K562 (cell line): Measurements from ENCODE around the gene KRT34. TPM values are rescaled to one million over a fixed set of nuclear protein-coding genes. Genes with fewer than 3 reads are reported as not detected.

Source experiments
- ATAC-seq: fragments of 200-7000 bp; cut with Tn5 transposase; 3 replicates; pipeline ENCODE4 v1.9.1; 2020; ENCODE audit warnings: moderate library complexity
- BruUV-seq: library from RNA; stranded (reverse); fragments of 400-500 nt; replicated peaks from 2 replicates; lab custom pipeline; 2021; lab: Mats Ljungman, UMichigan
- CTCF ChIA-PET: fragments of 300-600 bp; formaldehyde crosslinking; extraction: SDS; loops from one replicate; lab custom pipeline; 2021; ENCODE audit warnings: low intra/inter-chr PET ratio; lab: Yijun Ruan, JAX
- POLR2A ChIA-PET: fragments of 300-600, 350-650 bp; sonication (Branson Sonifier 250); formaldehyde crosslinking; extraction: SDS; loops from one replicate; lab custom pipeline; 2021; ENCODE audit warnings: antibody characterized with exemption, inconsistent platforms; lab: Yijun Ruan, JAX
- DNase-seq, 4 experiments: peaks; one replicate each; pipeline versions ENCODE4 v3.0.0 to v3.0.0-alpha.2; 2011 to 2018; ENCODE audit warnings: low spot score in 3 of 4, mixed read lengths in 3 of 4; ENCODE audit errors: extremely low read depth in 1 of 4
- FAIRE-seq: peaks from 2 replicates; lab custom pipeline; 2011; peaks lifted over from hg19 to GRCh38; lab: Jason Lieb, UNC
- H2AFZ ChIP-seq: 2 replicates; pipeline ENCODE4 v1.6.0; 2011; ENCODE audit warnings: low read depth, low read length, control low read depth, inconsistent platforms
- H3K27ac ChIP-seq: fragments of 200-600 bp; 3 replicates; pipeline ENCODE4 v1.8.0; 2011; ENCODE audit warnings: low read depth, mild to moderate bottlenecking, control low read depth, inconsistent platforms, low read length, moderate library complexity, mixed read lengths; ENCODE audit errors: extremely low read depth
- H3K27me3 ChIP-seq, 2 experiments: fragments of 300-600 bp in 1 of 2; 2 replicates in 1 of 2; 3 replicates in 1 of 2; pipeline versions ENCODE4 v1.6.0 to v1.8.0; 2011; ENCODE audit warnings: inconsistent platforms in 2 of 2, low read length in 2 of 2, mild to moderate bottlenecking in 1 of 2, mixed read lengths in 1 of 2, moderate library complexity in 1 of 2; ENCODE audit not compliant: control insufficient read depth in 2 of 2, insufficient read depth in 2 of 2
- H3K36me3 ChIP-seq: fragments of 300-600 bp; 3 replicates; pipeline ENCODE4 v1.8.0; 2011; ENCODE audit warnings: mild to moderate bottlenecking, low read length, inconsistent platforms; ENCODE audit not compliant: control insufficient read depth, insufficient read depth
- H3K4me1 ChIP-seq, 2 experiments: fragments of 200-600 bp in 1 of 2; replicated peaks in 1 of 2; 2 replicates in 1 of 2; 3 replicates in 1 of 2; pipeline versions ENCODE4 v1.5.1 to v1.8.0; 2011; ENCODE audit warnings: inconsistent platforms in 2 of 2, low read length in 2 of 2, mild to moderate bottlenecking in 1 of 2, mixed read lengths in 1 of 2, moderate library complexity in 1 of 2; ENCODE audit not compliant: control insufficient read depth in 2 of 2, insufficient read depth in 2 of 2
- H3K4me2 ChIP-seq: 2 replicates; pipeline ENCODE4 v1.6.1; 2011; ENCODE audit warnings: low read length, control low read depth, inconsistent platforms, mixed read lengths; ENCODE audit not compliant: insufficient read depth
- H3K4me3 ChIP-seq: fragments of 200-600 bp; sonication (generic), shearing (Covaris generic); 2 replicates; pipeline ENCODE4 v1.5.1; 2016; ENCODE audit warnings: control low read depth, inconsistent platforms
- H3K79me2 ChIP-seq: fragments of 200-600 bp; 3 replicates; pipeline ENCODE4 v1.8.0; 2011; ENCODE audit warnings: low read length, inconsistent platforms; ENCODE audit not compliant: control insufficient read depth, insufficient read depth
- H3K9ac ChIP-seq, 2 experiments: 2 replicates each; pipeline versions ENCODE4 v1.6.0 to v1.6.1; 2011; ENCODE audit warnings: low read depth in 2 of 2, low read length in 2 of 2, control low read depth in 1 of 2, inconsistent platforms in 1 of 2, mild to moderate bottlenecking in 1 of 2, mixed read lengths in 1 of 2; ENCODE audit not compliant: insufficient read depth in 1 of 2
- H3K9me1 ChIP-seq: one replicate; pipeline ENCODE4 v1.6.0; 2011; ENCODE audit warnings: inconsistent platforms, mild to moderate bottlenecking, low read length, moderate library complexity; ENCODE audit not compliant: control insufficient read depth, insufficient read depth
- H3K9me3 ChIP-seq: replicated peaks from 2 replicates; pipeline ENCODE4 v1.5.1; 2011; ENCODE audit warnings: low read depth, low read length, inconsistent platforms; ENCODE audit not compliant: control insufficient read depth, insufficient read depth
- H4K20me1 ChIP-seq: replicated peaks from 2 replicates; pipeline ENCODE4 v1.6.1; 2011; ENCODE audit warnings: low read length, inconsistent platforms, mixed read lengths; ENCODE audit not compliant: control insufficient read depth, insufficient read depth
- ARID2 ChIP-seq: fragments of 450-650 bp; IDR thresholded peaks from 2 replicates; pipeline ENCODE4 v1.6.1; 2017; ENCODE audit warnings: antibody characterized with exemption, mild to moderate bottlenecking
- BRD9 ChIP-seq: fragments of 450-650 bp; IDR thresholded peaks from 2 replicates; pipeline ENCODE4 v1.6.1; 2018; ENCODE audit warnings: low read depth; ENCODE audit not compliant: partially characterized antibody
- CHAMP1 ChIP-seq: fragments of 450-650 bp; IDR thresholded peaks from 2 replicates; pipeline ENCODE4 v1.6.1; 2016; ENCODE audit warnings: mild to moderate bottlenecking
- CXXC5 ChIP-seq: fragments of 250-450 bp; sonication (Bioruptor Pico); IDR thresholded peaks from 2 replicates; pipeline ENCODE4 v1.8.0; 2022; ENCODE audit warnings: inconsistent platforms, mild to moderate bottlenecking, moderate library complexity
- DNMT1 ChIP-seq: fragments of 450-650 bp; IDR thresholded peaks from 2 replicates; pipeline ENCODE4 v1.6.1; 2016; ENCODE audit warnings: antibody characterized with exemption, mild to moderate bottlenecking
- E2F6 ChIP-seq, 2 experiments: IDR thresholded peaks; 2 replicates each; pipeline ENCODE4 v1.6.1; 2011; ENCODE audit warnings: borderline replicate concordance in 1 of 2, control low read depth in 1 of 2, low read depth in 1 of 2, low read length in 1 of 2, mild to moderate bottlenecking in 1 of 2, mixed read lengths in 1 of 2, moderate library complexity in 1 of 2; ENCODE audit not compliant: insufficient read depth in 1 of 2, insufficient read length in 1 of 2, poor library complexity in 1 of 2, severe bottlenecking in 1 of 2; ENCODE audit errors: extremely low read depth in 1 of 2
- EP400 ChIP-seq: fragments of 450-650 bp; IDR thresholded peaks from 2 replicates; pipeline ENCODE4 v1.6.1; 2017; ENCODE audit warnings: antibody characterized with exemption, mild to moderate bottlenecking, moderate library complexity
- HNRNPK ChIP-seq: fragments of 200-400 bp; formaldehyde crosslinking; IDR thresholded peaks from one replicate; pipeline ENCODE4 v1.6.1; 2018; ENCODE audit warnings: mild to moderate bottlenecking, low read depth, low read length; ENCODE audit not compliant: poor library complexity, severe bottlenecking
- NCOA4 ChIP-seq: fragments of 450-650 bp; IDR thresholded peaks from 2 replicates; pipeline ENCODE4 v1.6.1; 2018; ENCODE audit warnings: mild to moderate bottlenecking; ENCODE audit not compliant: partially characterized antibody
- PHF21A ChIP-seq: fragments of 450-650 bp; IDR thresholded peaks from 2 replicates; pipeline ENCODE4 v1.6.1; 2017; ENCODE audit warnings: low read depth, borderline replicate concordance
- PTTG1 ChIP-seq: fragments of 450-650 bp; IDR thresholded peaks from 2 replicates; pipeline ENCODE4 v1.6.1; 2016; ENCODE audit warnings: low read depth, mild to moderate bottlenecking, missing genetic modification characterization, missing compliant biosample characterization
- RBBP5 ChIP-seq: fragments of 200-600 bp; sonication (generic); IDR thresholded peaks from 2 replicates; pipeline ENCODE4 v1.6.1; 2012; ENCODE audit warnings: borderline replicate concordance, mild to moderate bottlenecking, low read length, control low read depth, inconsistent platforms; ENCODE audit not compliant: insufficient read depth, poor library complexity, severe bottlenecking
- ZBTB33 ChIP-seq: sonication (generic); formaldehyde crosslinking; IDR thresholded peaks from 2 replicates; pipeline ENCODE4 v1.8.1; 2023; ENCODE audit warnings: mild to moderate bottlenecking, missing genetic modification reagents
- ZNF175 ChIP-seq: fragments of 200-800 bp; sonication (Bioruptor generic); IDR thresholded peaks from 2 replicates; pipeline ENCODE4 v1.6.1; 2016; ENCODE audit warnings: low read depth, mild to moderate bottlenecking, missing genetic modification characterization, missing compliant biosample characterization
- ZNF217 ChIP-seq: sonication (generic); formaldehyde crosslinking; IDR thresholded peaks from 2 replicates; pipeline ENCODE4 v1.8.0; 2022; ENCODE audit warnings: mild to moderate bottlenecking, missing genetic modification reagents
- ZNF274 ChIP-seq: IDR thresholded peaks from 2 replicates; pipeline ENCODE4 v1.6.1; 2011; ENCODE audit warnings: low read depth, mild to moderate bottlenecking, low read length, moderate library complexity, borderline replicate concordance
- ZNF707 ChIP-seq: fragments of 250-450 bp; sonication (Bioruptor Pico); conservative IDR thresholded peaks from 2 replicates; pipeline ENCODE4 v1.8.0; 2022; ENCODE audit warnings: inconsistent platforms, mild to moderate bottlenecking, moderate library complexity
- WGBS: fragments of 100-300 bp; shearing (Covaris generic); methylation state at CpG from one replicate; pipeline ENCODE4 v1.1.6; 2016; ENCODE audit warnings: low coverage, mixed read lengths; ENCODE audit not compliant: insufficient coverage; ENCODE audit errors: missing lambda C conversion rate; 5-methylcytosine and 5-hydroxymethylcytosine counted together
- in situ Hi-C: fragments of 300-500 bp; cut with MboI; formaldehyde crosslinking; loops from 4 replicates; pipeline ENCODE4 v1.15.0; 2018; ENCODE audit warnings: inconsistent platforms, mixed read lengths
- intact Hi-C: fragments of 100-400 bp; cut with micrococcal nuclease; formaldehyde crosslinking; loops from 2 replicates; pipeline ENCODE4 v1.14.2; 2022
- polyA plus RNA-seq, 8 experiments: library from polyadenylated mRNA; depleted of rRNA in 4 of 8; stranded (reverse) in 5 of 8; unstranded in 3 of 8; fragments of >200 nt; fragmentation: Nextera tagmentation in 2 of 8; fragmentation: Illumina TruSeq in 1 of 8; extraction: Ambion mirVana in 2 of 8; extraction: Trizol in 1 of 8; gene quantifications; 2 replicates each; pipeline versions ENCODE4 v1.2.1 to v1.2.3, GENCODE V29; 2011 to 2014; ENCODE audit warnings: inconsistent platforms in 1 of 8, missing spikeins in 1 of 8
- total RNA-seq, 7 experiments: library from RNA; depleted of rRNA in 6 of 7; stranded (reverse); fragments of >200 nt in 6 of 7; fragmentation: Illumina TruSeq in 2 of 7; extraction: Trizol in 2 of 7; gene quantifications; 2 replicates each; pipeline versions ENCODE4 v1.2.1 to v1.2.3, GENCODE V29; 2011 to 2021; ENCODE audit warnings: low replicate concordance in 1 of 7

The KRT34 gene
- total and polyA plus RNA-seq, 9 of the 15 experiments (the other 6 are each of a cell fraction or from before 2014, with no cell fraction given): not detected

GRCh38 chr17:41428591-41429291, 46.6 kb upstream of the KRT34 start:
- no peaks in the 10 kb centered on the region for H3K9me1 ChIP-seq
- ATAC-seq: no peak
- BruUV-seq: no TSS peak
- no peaks in the 10 kb centered on the region for H3K36me3 ChIP-seq
- CTCF ChIA-PET: interaction anchor here (0.6 kb wide), 1 partner anchor 668 kb away, joined by 3 read pairs; no protein-coding TSS in a partner anchor
- H4K20me1 ChIP-seq: no peaks in the 10 kb centered on the region
- no peak for TF ChIP-seq DNMT1
- no peak for TF ChIP-seq E2F6 (IDR thresholded peaks at IDR 0.05; ENCODE audit: borderline replicate concordance in 1 of 2, extremely low read depth in 1 of 2, insufficient read depth in 1 of 2, insufficient read length in 1 of 2, low read depth in 1 of 2, low read length in 1 of 2, poor library complexity in 1 of 2, severe bottlenecking in 1 of 2)
- TF ChIP-seq BRD9: no peak
- TF ChIP-seq ARID2: no peak
- no peak for TF ChIP-seq CXXC5 (CRISPR knock-in tag)
- TF ChIP-seq CHAMP1: no peak
- no peak for TF ChIP-seq ZNF217 (CRISPR knock-in tag)
- TF ChIP-seq RBBP5: no peak
- TF ChIP-seq NCOA4: no peak
- no peak for TF ChIP-seq EP400
- TF ChIP-seq HNRNPK: no peak
- no peak for TF ChIP-seq ZBTB33 (CRISPR knock-in tag)
- no peak for TF ChIP-seq PTTG1 (tag)
- no peak for TF ChIP-seq ZNF175 (CRISPR knock-in tag)
- TF ChIP-seq ZNF707: no peak
- TF ChIP-seq PHF21A: no peak
- TF ChIP-seq ZNF274: no peak
- TF ChIP-seq, all 486 proteins: peak for 0
- H2AFZ ChIP-seq: no peak overlapping the region
- no peaks in the 10 kb centered on the region for H3K9me3 ChIP-seq
- H3K27me3 ChIP-seq: peaks cover 14 to 22% of the 10 kb centered on the region in 2 experiments
- H3K79me2 ChIP-seq: no peaks in the 10 kb centered on the region
- POLR2A ChIA-PET: no interaction called here
- FAIRE-seq: no peak
- H3K9ac ChIP-seq: no peak overlapping the region
- intact Hi-C loops (no loop called here), in situ Hi-C loops (no loop called here)
- no peak overlapping the region for H3K4me3 ChIP-seq
- no peaks in the 10 kb centered on the region for H3K4me1 ChIP-seq
- no peak overlapping the region for H3K27ac ChIP-seq
- no peak for DNase-seq
- WGBS: 0% methylated on average over 4 of the region's 4 CpGs
- H3K4me2 ChIP-seq: no peak overlapping the region
